Measurements from ENCODE around the gene GNA12.

DNA sequence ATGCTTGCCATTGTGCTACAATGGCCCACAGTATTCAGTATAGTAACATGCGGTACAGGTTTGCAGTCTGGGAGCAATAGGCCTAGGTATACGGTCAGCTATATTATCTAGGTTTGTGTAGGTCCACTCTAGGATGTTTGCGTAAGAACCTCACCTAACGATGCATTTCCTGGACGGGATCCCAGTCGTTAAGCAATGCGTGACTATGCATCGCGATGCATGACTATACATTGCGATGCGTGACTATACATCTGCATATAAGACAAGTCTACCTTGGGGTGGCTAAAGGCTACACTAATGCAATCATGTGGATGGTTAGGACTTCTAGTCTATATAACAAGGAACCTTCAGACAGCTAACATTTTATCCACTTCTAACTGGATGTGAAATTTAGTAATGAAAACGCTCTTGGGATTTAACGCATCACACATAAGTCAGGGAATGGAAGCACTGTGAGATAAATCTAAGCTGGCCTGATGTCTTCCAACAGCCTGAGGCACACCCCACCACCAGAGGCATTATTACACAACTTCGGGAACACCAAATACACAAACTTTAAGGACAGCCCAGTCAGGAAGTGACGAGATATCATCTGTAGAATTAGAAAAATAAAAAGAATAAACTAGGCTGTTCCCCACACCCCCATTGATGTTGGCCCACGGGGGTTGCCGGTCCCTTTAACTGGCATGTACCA, 9.2 kb downstream of the GNA12 start:
- TF ChIP-seq, protein P1, sequence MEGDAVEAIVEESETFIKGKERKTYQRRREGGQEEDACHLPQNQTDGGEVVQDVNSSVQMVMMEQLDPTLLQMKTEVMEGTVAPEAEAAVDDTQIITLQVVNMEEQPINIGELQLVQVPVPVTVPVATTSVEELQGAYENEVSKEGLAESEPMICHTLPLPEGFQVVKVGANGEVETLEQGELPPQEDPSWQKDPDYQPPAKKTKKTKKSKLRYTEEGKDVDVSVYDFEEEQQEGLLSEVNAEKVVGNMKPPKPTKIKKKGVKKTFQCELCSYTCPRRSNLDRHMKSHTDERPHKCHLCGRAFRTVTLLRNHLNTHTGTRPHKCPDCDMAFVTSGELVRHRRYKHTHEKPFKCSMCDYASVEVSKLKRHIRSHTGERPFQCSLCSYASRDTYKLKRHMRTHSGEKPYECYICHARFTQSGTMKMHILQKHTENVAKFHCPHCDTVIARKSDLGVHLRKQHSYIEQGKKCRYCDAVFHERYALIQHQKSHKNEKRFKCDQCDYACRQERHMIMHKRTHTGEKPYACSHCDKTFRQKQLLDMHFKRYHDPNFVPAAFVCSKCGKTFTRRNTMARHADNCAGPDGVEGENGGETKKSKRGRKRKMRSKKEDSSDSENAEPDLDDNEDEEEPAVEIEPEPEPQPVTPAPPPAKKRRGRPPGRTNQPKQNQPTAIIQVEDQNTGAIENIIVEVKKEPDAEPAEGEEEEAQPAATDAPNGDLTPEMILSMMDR (IDR thresholded peaks at IDR 0.05; ENCODE audit: low read depth, low read length, poor library complexity, severe bottlenecking), result no peak
- TF ChIP-seq EZH2phosphoT487 (IDR thresholded peaks at IDR 0.05; ENCODE audit: borderline replicate concordance, low read length), result no peak
